Panc1 (cell line): ENCODE measurements around the gene TBC1D7. TPM values are rescaled to one million over a fixed set of nuclear protein-coding genes. Genes with fewer than 3 reads are reported as not detected.

Experiments used
- ATAC-seq: fragments of 200-7000 bp; cut with Tn5 transposase; 2 replicates; pipeline ENCODE4 v1.9.1; 2020; ENCODE audit warnings: mild to moderate bottlenecking, moderate library complexity
- BruUV-seq: library from RNA; stranded (reverse); fragments of 400-500 nt; replicated peaks from 2 replicates; lab custom pipeline; 2021; lab: Mats Ljungman, UMichigan
- CTCF ChIA-PET: fragments of 300-600 bp; sonication (Branson Sonifier 250); formaldehyde crosslinking; loops from one replicate; lab custom pipeline; 2022; ENCODE audit warnings: antibody characterized with exemption; lab: Charles Lee
- POLR2A ChIA-PET: fragments of 300-600 bp; sonication (Branson Sonifier 250); formaldehyde crosslinking; loops from one replicate; lab custom pipeline; 2022; ENCODE audit warnings: antibody characterized with exemption; lab: Charles Lee
- DNase-seq: peaks from one replicate; pipeline ENCODE4 v3.0.0-alpha.2; 2010; ENCODE audit warnings: low read depth, low spot score
- H3K27ac ChIP-seq: 2 replicates; pipeline ENCODE4 v1.5.1; 2011; ENCODE audit warnings: mild to moderate bottlenecking, low read length, inconsistent platforms
- H3K27me3 ChIP-seq: fragments of 200-500 bp; sonication (Bioruptor generic); 2 replicates; pipeline ENCODE4 v1.6.0; 2014; ENCODE audit warnings: low read length, inconsistent platforms; ENCODE audit not compliant: control insufficient read depth, insufficient read depth
- H3K36me3 ChIP-seq: fragments of 200-500 bp; sonication (Bioruptor generic); 2 replicates; pipeline ENCODE4 v1.5.1; 2014; ENCODE audit warnings: inconsistent platforms, mild to moderate bottlenecking, low read length, moderate library complexity; ENCODE audit not compliant: control insufficient read depth, insufficient read depth
- H3K4me1 ChIP-seq: 2 replicates; pipeline ENCODE4 v1.5.1; 2011; ENCODE audit warnings: inconsistent platforms, mild to moderate bottlenecking, low read length, moderate library complexity; ENCODE audit not compliant: control insufficient read depth, insufficient read depth
- H3K4me3 ChIP-seq, 2 experiments: 2 replicates each; pipeline ENCODE4 v1.5.1; 2011 to 2012; ENCODE audit warnings: low read depth in 2 of 2, low read length in 2 of 2, mild to moderate bottlenecking in 2 of 2, inconsistent platforms in 1 of 2, moderate library complexity in 1 of 2
- H3K9me3 ChIP-seq: fragments of 200-500 bp; sonication (Bioruptor generic); 2 replicates; pipeline ENCODE4 v1.5.1; 2014; ENCODE audit warnings: low read depth, mild to moderate bottlenecking, inconsistent platforms, low read length, moderate library complexity; ENCODE audit not compliant: control insufficient read depth, insufficient read depth
- POLR2AphosphoS5 ChIP-seq: IDR thresholded peaks from 2 replicates; pipeline ENCODE4 v1.6.1; 2012; ENCODE audit warnings: mild to moderate bottlenecking, low read depth, low read length, moderate library complexity
- SIN3A ChIP-seq: IDR thresholded peaks from 2 replicates; pipeline ENCODE4 v1.6.1; 2012; ENCODE audit warnings: low read depth, mild to moderate bottlenecking, low read length, moderate library complexity, borderline replicate concordance; ENCODE audit not compliant: insufficient read depth
- TCF7L2 ChIP-seq: IDR thresholded peaks from 2 replicates; pipeline ENCODE4 v1.6.1; 2011; ENCODE audit warnings: mild to moderate bottlenecking, low read depth, low read length, inconsistent platforms
- in situ Hi-C: cut with HindIII; loops from 2 replicates; pipeline ENCODE4 v1.10.0; 2016; ENCODE audit warnings: low sequenced_read_pairs, low pct_unique_long_range_greater_than_20kb
- intact Hi-C: fragments of 100-400 bp; cut with micrococcal nuclease; formaldehyde crosslinking; loops from one replicate; pipeline ENCODE4 v1.10.0; 2022; ENCODE audit not compliant: unreplicated experiment
- total RNA-seq: library from RNA; stranded (reverse); gene quantifications from one replicate; pipeline ENCODE4 v1.2.1, GENCODE V29; 2021; ENCODE audit not compliant: unreplicated experiment
- TF ChIP-seq, protein P1 (sequence below), 2 experiments: IDR thresholded peaks; 2 replicates each; pipeline ENCODE4 v1.6.1; 2011 to 2012; ENCODE audit warnings: low read depth in 2 of 2, control low read depth in 1 of 2, low read length in 1 of 2, mild to moderate bottlenecking in 1 of 2, moderate library complexity in 1 of 2; ENCODE audit not compliant: insufficient read depth in 1 of 2
- TF ChIP-seq, protein P2 (sequence below): fragments of 450-650 bp; IDR thresholded peaks from 2 replicates; pipeline ENCODE4 v1.5.1; 2017; ENCODE audit warnings: mild to moderate bottlenecking

Gene TBC1D7
- total RNA-seq, 1 experiment from 2014 or later: 27.0 TPM

DNA sequence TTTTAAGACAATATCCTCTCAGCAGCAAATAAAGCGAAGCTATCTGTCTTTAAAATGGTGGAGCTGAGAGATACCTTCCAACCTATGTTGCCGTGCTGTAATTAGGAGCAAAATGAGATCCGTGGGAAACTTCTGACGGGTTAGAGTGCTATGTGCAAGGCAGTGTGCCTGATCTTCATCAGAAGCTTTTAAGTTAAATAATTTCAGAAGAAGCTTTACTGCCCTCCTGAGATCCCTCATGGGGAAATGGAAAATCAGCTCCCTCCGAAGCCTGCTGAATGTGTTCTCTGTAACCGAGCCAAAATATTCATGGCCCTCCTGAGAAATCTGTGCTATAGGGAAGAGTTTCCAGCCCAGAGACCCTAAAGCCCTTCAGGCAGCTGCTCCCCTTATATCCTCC lies 43.7 kb upstream of the TBC1D7 start:
- no peak for ATAC-seq
- no peaks in the 10 kb centered on the region for H3K4me1 ChIP-seq
- intact Hi-C loops (no loop called here), in situ Hi-C loops (no loop called here)
- H3K36me3 ChIP-seq: no peaks in the 10 kb centered on the region
- H3K27ac ChIP-seq: no peak overlapping the region
- H3K4me3 ChIP-seq: no peak overlapping the region
- peaks cover 7% of the 10 kb centered on the region for H3K27me3 ChIP-seq
- BruUV-seq: no TSS peak
- H3K9me3 ChIP-seq: no peaks in the 10 kb centered on the region
- TF ChIP-seq SIN3A: no peak
- TF ChIP-seq TCF7L2: no peak
- TF ChIP-seq, protein P1, sequence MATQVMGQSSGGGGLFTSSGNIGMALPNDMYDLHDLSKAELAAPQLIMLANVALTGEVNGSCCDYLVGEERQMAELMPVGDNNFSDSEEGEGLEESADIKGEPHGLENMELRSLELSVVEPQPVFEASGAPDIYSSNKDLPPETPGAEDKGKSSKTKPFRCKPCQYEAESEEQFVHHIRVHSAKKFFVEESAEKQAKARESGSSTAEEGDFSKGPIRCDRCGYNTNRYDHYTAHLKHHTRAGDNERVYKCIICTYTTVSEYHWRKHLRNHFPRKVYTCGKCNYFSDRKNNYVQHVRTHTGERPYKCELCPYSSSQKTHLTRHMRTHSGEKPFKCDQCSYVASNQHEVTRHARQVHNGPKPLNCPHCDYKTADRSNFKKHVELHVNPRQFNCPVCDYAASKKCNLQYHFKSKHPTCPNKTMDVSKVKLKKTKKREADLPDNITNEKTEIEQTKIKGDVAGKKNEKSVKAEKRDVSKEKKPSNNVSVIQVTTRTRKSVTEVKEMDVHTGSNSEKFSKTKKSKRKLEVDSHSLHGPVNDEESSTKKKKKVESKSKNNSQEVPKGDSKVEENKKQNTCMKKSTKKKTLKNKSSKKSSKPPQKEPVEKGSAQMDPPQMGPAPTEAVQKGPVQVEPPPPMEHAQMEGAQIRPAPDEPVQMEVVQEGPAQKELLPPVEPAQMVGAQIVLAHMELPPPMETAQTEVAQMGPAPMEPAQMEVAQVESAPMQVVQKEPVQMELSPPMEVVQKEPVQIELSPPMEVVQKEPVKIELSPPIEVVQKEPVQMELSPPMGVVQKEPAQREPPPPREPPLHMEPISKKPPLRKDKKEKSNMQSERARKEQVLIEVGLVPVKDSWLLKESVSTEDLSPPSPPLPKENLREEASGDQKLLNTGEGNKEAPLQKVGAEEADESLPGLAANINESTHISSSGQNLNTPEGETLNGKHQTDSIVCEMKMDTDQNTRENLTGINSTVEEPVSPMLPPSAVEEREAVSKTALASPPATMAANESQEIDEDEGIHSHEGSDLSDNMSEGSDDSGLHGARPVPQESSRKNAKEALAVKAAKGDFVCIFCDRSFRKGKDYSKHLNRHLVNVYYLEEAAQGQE (IDR thresholded peaks at IDR 0.05; ENCODE audit: insufficient read depth in 1 of 2, low read depth in 2 of 2, low read length in 1 of 2): no peak
- TF ChIP-seq POLR2AphosphoS5: no peak
- TF ChIP-seq, protein P2, sequence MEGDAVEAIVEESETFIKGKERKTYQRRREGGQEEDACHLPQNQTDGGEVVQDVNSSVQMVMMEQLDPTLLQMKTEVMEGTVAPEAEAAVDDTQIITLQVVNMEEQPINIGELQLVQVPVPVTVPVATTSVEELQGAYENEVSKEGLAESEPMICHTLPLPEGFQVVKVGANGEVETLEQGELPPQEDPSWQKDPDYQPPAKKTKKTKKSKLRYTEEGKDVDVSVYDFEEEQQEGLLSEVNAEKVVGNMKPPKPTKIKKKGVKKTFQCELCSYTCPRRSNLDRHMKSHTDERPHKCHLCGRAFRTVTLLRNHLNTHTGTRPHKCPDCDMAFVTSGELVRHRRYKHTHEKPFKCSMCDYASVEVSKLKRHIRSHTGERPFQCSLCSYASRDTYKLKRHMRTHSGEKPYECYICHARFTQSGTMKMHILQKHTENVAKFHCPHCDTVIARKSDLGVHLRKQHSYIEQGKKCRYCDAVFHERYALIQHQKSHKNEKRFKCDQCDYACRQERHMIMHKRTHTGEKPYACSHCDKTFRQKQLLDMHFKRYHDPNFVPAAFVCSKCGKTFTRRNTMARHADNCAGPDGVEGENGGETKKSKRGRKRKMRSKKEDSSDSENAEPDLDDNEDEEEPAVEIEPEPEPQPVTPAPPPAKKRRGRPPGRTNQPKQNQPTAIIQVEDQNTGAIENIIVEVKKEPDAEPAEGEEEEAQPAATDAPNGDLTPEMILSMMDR: no peak
- CTCF ChIA-PET: no interaction called here
- no peak for DNase-seq
- POLR2A ChIA-PET: no interaction called here

DNA sequence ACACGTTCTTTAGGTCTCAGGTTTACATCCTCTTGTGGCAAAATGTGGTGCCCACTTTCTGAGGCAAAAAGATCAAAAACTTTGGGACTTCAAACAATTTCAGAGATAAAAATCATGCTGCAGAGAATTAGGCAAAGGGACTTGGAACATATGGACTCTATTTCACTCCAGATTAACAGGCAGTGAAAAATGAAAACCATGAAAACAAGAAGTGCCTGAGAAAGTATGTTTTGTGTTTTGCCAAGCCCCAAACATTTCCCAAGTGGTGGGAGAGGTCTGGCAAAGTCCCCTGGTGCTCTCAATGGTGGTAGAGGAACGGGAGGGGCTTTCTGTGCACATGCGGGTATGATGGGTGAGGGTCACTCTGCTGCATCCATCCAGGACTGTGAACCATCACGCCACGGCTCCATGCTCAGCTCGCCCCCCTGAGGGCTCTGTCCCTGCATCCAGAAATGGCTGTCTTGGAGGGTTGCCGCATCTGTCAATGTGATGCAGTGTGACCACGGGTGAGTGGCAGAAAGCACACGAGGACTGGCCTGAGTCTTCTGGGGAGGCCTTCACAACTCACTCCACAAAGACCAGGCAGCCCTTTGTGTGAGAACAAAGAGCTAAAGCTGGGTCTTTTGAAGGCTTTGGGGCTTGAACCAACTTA lies 43.2 kb upstream of the TBC1D7 start:
- POLR2A ChIA-PET: no interaction called here
- CTCF ChIA-PET: no interaction called here
- Histone ChIP-seq H3K9me3 (no peaks in the 10 kb centered on the region), H3K4me3 (no peak overlapping the region), H3K4me1 (no peaks in the 10 kb centered on the region), H3K36me3 (no peaks in the 10 kb centered on the region), H3K27me3 (peaks cover 7% of the 10 kb centered on the region), H3K27ac (no peak overlapping the region)
- in situ Hi-C loops: no loop called here
- no TSS peak for BruUV-seq
- DNase-seq: no peak
- intact Hi-C loops: no loop called here
- TF ChIP-seq, protein P1 (IDR thresholded peaks at IDR 0.05; ENCODE audit: insufficient read depth in 1 of 2, low read depth in 2 of 2, low read length in 1 of 2): no peak
- TF ChIP-seq TCF7L2 (no peak), POLR2AphosphoS5 (no peak), SIN3A (no peak)
- TF ChIP-seq, protein P2: no peak
- no peak for ATAC-seq
